HG03045 (cell line): ENCODE measurements around the gene PMPCB.
A peak's percentile ranks its signal among the peaks of the same experiment; 100 is the strongest.
"Not testable (repeated sequence)": the region's sequence is repeated elsewhere in the genome, so short reads cannot be mapped to it uniquely, and the experiment has no call there.

Experiments used
- ATAC-seq: cut with Tn5 transposase; IDR thresholded peaks from one replicate; pipeline ENCODE4 v1.9.1; 2021; ENCODE audit warnings: mild to moderate bottlenecking, moderate library complexity; ENCODE audit not compliant: unreplicated experiment

PMPCB gene, protein sequence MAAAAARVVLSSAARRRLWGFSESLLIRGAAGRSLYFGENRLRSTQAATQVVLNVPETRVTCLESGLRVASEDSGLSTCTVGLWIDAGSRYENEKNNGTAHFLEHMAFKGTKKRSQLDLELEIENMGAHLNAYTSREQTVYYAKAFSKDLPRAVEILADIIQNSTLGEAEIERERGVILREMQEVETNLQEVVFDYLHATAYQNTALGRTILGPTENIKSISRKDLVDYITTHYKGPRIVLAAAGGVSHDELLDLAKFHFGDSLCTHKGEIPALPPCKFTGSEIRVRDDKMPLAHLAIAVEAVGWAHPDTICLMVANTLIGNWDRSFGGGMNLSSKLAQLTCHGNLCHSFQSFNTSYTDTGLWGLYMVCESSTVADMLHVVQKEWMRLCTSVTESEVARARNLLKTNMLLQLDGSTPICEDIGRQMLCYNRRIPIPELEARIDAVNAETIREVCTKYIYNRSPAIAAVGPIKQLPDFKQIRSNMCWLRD

DNA sequence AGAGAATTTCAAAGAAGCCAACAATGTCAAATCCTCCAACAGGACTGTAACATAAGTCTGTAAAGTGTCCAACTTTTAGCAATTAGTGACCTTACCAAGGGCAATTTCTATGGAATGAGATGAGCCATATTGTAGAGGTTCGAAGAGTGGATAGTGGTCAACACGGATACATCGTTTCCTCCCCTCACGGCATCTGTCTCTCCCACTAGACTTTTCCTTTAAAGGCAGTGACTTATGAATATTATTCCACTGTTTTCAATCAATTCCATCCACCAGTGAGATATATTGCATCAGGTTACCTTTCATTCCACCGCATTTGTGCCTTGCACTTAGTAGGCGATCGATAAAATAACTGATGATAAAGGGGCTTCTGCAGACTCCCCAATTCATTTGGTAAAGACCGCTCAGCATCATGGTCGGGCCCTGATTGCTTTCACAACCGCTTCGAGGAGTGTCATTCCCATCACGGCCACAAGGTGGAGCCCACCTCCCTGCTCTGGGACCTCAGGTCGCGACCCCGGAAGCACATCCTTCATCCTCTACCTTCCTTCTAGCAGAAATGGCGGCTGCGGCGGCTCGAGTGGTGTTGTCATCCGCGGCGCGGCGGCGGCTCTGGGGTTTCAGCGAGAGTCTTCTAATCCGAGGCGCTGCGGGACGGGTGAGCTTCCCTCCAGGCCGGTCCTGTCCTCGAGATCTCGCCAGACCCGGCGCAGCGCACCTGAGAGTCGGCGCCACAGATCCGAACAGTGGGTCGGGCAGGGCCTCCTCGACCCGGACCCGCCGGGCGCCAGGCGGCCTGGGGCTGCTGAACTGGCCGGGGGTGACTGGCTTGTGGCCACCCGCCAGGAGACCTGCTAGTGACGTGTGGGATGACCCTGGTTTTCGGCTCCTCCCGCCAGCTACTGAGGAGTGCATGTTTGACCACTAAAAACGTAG, at the start of gene PMPCB:
PMPCB (plus strand) TSS at position 535 of the 936 bp plus-strand sequence; CDS start at position 560, 25 bp downstream.
- peak; percentile 94 for ATAC-seq

DNA sequence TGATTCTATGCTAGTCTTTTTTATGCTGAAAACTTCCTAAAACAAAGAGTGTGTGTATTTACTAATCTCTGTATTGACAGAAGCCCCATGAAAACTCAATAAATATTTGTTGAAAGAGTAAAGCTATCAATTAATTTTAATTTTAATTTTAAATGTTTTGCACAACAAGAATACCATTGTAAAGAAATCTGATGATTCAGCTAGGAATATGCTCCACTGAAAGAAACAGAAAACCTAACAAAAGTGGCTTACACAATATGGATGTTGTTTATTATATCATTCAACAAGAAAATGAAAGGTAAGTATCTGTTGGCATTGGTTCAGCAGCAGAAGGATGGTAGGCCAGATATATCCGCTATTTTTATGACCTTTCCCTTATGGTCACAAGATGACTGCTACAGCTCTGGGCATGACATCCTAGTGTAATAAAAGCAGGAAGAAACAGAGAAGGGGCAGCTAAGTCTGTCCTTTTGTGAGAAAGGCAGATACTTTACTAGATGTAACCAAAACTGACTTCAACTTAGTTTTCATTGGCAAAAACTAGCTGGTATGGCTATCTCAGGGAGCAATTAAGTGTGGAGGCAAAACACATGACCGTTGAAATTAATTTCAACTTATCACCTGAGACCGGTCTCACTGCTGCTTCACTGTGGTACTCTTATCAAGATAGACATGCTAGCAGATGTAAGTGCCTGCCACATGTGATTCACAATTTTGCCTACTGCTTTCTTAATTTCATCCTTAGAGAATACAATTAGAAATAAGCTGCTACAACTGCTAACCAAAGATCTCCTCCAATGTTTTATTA, 43.3 kb upstream of the PMPCB start:
- not testable (repeated sequence) for ATAC-seq

DNA sequence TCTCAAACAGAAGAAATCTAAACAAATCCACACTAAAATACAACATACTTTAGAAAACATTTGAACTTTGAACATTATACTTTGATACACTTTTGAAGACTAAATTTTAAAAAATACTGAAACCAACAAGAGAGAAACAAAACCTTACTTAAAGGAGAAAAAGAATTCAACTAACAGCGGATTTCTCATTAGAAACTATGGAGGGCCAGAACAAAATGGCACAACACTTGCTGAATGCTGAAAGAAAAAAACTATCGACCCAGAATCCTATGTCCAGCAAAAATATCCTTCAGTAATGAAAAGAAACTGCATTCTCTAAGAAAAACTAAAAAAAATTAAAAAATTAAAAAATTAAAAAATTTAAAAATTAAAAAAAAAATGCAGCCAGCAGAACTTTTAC, 33.2 kb upstream of the PMPCB start:
- ATAC-seq = not testable (repeated sequence)

DNA sequence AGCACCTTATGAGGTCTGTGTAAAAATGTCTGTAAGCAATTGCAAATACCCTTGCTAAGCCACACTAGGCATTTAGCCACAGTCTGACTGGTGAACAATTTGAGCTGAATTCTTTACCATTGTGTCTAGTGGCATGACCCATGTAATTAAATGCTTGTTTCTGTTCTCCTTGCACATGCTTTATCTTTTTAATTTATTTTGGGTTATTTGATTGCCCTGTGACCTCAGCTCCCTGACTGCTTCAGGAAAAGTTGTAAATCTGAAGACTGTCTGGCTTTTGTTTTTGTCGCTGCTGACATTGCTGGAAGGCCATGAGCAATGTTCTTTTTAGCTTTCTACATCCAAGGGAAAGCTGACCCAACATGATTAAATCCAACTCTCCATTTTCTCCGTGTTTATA, 31.0 kb upstream of the PMPCB start:
- not testable (repeated sequence) for ATAC-seq

DNA sequence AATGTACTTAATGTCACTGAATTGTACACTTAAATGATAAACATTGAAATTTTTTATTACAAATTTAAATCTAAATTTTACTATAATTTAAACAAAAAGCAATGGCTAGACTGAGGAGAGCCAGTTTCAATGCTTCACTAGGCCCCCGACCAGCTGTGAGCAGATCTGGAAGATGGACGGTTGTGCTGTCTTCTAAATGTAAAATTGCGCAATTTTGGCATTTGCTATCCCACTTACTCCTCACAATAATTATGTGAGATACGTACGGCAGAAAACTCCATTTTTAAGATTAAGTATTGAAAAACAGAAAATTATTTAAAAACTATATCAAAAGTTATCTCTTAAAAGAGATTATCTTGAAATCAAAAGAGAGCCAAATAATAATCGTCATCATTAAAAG, 23.9 kb upstream of the PMPCB start:
- ATAC-seq = not testable (repeated sequence)

DNA sequence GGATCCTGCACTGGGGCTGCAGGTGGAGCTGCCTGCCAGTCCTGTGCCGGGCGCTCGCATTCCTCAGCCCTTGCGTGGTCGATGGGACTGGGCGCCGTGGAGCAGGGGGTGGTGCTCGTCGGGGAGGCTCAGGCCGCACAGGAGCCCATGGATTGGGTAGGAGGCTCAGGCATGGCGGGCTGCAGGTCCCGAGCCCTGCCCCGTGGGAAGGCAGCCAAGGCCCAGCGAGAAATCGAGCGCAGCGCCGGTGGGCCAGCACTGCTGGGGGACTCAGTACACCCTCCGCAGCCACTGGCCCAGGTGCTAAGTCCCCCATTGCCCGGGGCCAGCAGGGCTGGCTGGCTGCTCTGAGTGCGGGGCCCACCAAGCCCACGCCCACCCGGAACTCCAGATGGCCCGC, 22.4 kb upstream of the PMPCB start:
- not testable (repeated sequence) for ATAC-seq

DNA sequence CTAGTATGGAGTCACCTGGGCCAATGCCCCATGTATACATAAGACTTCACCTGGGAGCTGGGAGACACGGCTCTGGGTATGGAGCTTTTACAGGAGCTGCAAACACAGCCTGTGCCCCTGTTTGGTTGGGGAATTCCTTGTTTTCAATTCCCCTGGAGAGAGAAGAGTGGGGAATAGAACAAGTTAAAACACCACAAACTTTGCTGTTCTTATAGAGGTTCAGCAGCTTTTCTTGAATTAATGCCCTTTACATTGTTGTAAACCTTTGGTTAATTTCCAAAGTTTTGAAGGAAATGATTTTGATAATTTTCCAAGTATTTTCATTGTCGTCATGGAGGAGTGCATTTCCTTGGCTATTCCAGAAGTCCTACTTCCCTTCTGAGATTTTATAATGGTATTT, 19.0 kb upstream of the PMPCB start:
- ATAC-seq = not testable (repeated sequence)

DNA sequence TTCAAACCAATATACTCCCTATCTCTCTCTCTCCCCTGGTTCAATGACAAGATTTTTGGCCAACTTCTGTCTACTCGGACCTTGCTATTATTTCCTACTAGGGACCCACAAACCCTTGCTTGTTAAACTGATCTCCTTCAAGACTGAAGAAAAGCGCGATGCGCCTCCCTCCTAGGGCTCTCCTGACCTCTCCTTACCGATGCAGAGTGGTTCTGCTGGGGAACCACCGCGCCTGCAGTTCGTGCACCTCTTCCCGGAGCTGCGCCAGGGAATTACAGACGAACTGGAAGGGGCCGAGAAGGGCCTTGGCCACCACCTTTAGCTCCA, 17.6 kb upstream of the PMPCB start:
- peak; percentile 46 for ATAC-seq

DNA sequence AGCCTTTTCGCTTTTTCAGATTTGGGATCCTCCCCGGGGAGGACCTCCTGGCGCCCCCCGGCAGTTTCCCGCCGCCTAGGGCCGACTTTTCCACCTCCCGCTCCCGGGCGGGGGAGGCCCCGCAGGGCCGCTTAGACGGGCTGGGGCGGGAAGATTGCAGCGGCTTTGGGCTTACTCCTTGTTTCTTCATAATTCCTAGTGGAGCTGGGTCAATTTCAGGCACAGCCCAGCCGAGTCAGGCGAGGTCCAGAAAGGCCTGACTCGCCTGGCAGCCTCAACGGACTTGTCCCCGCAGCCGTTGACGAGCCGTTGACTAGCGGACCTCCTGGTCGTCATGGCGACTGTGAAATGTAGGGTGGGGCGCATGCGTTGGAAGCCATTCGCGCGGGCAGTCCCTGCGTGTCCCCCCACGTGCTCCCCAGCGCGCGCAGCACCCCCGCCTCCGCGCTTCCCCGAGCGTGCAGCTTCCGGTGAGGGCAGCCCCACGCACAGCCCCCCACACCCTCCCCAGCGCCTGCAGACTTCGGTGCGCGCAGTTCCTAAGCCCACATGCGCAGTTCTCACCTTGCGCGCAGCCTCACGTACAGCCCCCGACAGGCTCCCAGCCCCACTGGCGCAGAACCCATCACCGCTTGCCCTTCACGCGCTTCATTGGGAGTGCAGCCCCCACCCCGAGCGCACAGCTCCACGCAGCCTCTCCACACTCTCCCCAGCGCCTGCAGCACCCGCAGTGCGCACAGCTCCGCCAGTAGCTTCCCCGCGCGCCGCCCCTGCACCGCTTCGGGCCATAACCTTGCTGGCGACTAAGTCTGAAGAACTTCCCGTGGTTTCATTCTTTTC, 17.1 kb upstream of the PMPCB start:
- ATAC-seq = peak; percentile 94

DNA sequence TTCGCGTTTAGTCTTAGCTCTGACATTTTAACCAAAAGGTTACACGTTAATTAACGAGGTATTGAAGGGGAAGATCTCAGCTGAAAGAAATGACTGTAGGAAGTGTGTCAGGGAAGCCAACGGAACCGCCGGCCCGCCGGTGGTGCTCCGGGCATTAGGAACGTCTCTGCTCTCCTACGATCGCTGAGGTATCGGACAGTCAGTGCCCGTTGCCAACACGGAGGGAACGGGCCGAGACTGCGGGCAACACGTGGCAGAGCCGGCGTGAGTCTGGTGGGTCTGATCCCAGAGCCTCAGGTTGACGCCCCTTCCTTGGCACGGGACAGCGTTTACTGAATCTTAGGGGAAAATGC, 16.5 kb upstream of the PMPCB start:
- ATAC-seq = peak; percentile 9

DNA sequence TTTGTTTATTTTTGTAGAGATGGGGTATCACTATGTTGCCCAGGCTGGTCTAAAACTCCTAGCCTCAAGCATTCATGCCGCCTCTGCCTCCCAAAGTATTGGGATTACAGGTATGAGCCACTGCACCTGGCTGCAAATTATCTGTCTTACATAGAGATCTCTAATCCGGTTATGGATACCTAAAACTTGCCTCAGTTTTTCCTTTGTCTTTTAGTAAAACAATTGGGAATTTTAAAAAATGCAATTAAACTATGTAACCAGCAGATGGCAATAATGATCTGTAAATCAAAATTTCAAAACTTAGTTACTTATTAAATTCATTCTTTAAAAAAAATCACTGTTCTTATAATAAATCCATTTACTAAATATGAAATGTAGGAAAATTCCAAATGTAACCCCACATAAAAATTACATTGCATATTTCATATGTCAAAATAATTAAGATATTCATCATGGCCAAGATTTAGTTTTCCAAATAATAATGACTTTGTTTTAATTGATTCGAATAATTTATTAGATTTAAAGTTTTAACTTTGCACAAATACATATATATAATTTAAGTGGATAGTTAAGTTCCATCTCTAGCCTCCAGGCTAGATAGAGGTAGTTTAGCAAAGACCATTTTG, 14.3 kb upstream of the PMPCB start:
- ATAC-seq = not testable (repeated sequence)

DNA sequence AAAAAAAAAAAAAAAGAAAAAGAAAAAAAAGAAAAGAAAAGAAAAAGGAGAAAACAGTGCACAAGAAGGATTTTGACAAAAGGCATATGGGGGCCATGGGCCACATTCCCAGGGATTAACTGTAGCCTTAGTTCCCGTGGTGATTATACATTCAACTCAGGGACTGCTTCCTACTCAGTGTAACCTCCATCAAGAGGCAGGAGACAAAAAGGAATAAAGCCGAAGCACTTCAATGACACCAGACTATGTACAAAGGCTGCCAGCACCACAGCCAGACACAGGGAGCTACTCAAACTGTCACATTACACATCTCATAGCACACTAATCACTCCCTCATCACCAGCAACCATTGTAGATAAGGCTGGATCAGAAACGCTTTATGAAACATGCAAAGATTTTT, 5.1 kb upstream of the PMPCB start:
- ATAC-seq = no peak

DNA sequence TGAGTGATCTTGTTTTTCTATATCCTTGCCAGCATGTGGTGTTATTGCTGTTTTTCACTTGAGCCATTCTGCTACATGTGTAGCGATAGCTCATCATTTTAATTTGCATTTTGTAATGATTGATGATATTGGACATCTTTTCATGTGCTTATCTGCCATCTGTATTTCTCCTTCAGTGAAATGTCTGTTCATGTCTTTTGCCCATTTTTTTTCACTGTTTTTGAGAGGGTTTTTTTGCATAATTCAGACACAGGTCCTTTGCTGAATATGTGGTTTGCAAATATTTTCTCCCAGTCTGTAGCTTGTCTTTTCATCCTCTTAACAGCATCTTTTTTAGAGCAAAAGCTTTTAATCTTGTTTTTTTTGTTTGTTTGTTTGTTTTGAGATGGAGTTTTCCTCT, 3.7 kb upstream of the PMPCB start:
- ATAC-seq = no peak

DNA sequence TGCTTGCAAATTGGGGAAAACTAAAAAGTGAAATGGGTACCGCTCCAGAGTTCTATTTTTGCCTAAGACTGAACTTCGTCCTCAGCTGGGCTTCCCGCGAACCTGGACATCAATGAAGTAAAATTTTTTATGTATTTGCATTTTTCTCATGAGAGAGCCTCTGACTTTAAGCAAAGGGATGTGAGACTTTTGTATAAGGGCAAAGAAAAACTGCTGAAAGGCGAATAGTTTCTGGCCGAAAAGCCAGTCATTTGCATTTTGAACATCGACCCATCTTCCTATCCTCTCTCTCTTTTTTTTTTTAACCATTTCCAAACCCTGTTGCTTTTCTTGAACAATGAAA, 573 bp downstream of the PMPCB start:
- no peak for ATAC-seq

DNA sequence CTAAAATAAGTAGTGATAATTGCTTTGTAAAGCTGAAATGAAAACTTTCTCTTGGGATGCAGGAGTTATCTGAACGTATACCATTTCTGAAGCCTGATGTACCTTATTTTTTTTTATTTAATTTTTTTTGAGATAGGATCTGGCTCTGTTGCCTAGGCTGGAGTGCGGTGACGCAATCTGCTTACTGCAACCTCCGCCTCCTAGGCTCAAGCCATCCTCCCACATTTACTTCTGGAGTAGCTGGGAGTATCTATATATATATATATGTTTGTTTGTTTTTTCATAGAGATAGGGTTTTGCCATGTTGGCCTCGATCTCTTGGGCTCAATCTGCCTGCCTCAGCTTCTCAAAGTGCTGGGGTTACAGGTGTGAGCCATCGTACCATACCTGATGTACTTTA, 2.4 kb downstream of the PMPCB start:
- ATAC-seq = no peak

DNA sequence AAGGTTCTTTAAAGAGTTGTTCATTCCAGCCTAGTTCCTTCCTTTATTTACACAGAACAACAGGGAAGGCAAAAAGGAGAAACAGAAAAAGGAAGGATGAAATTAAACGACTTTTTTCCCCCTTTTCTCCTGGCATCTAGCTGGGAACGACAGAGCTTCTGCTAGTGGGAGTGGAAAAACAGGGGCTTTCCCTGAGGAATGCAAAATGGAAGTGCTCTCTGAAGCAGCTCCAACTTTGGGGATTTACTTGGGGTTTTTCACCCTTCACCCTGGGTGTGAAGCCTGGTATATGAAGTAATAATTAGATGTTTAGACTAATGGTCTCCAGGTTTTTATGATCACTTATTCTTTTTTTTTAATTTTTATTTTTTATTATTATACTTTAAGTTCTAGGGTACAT, 4.2 kb downstream of the PMPCB start:
- ATAC-seq = no peak

DNA sequence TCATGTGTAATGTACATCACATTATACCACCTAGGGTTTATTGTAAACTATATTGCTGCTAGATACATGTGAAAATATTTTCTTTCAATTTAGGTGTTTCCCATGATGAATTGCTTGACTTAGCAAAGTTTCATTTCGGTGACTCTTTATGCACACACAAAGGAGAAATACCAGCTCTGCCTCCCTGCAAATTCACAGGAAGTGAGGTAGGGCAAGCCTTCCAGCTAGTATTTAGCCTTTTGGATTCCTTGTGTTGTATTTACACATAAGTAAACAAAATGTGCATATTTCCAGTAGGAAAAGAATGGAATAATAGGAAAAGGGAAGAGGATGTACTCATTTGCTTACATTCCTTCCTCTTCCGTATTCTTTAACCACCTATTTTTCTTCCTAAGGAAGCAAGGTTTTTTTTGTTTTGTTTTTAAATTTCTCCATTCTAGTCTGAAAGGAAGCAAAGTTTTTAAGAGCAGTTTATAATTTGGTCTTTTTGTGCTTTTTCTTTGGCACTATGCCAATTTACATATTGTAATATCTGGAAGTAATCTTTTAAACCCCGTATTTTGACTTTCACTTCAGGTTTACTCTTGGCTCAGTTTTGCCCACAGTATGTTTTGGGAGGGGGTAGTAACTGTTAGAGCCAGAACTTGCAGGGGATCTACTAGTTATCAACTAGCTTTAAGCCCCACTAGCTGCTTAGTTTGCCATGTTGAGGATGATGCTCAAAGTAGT, 10.4 kb downstream of the PMPCB start:
- no peak for ATAC-seq

DNA sequence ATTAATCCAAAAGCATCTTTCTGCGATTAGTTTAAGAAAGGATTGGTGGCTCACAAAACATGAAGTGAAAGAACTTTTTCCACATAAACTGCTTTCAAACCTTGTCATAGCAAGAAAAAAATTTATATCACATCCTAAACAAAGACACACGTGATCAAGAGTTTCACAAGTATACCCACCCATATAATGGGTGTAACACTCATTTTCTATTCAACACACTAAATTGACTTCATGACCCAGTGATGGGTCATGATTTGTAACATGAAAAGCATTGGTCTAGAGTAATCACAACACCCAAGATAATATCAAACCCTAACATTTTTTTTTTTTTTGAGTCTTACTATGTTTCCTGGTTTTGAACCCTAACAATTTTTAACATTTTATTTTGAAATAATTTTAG, 17.6 kb downstream of the PMPCB start:
- no peak for ATAC-seq

DNA sequence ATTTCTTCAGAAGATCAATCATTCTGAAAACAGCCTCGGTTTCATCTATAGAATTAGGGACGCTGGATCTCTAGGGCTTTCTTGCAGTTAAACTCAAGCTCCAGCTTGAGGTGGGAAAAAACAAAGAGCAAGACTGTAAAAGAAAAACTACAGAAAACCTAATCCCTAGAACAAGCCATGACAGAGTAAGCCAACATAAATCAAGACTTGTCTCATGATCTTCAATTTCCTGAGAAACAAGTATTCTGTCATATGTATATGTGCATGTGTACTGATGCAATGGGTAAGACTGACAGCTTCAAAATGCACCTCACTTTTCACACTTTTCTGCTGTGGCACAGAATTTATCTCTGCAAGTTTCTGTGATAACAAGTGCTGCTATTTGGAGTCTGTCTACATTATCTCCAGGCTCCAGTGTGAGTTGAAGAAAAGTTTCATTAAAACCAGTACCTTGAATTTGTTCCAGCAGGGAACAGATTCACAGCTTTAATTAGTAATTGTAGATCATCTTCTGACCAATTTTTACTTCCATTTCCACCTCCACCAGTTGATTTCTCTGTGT, 19.2 kb downstream of the PMPCB start:
- no peak for ATAC-seq
